ENCODE data around the gene HIC1.

The HIC1 gene

GRCh38 chr17:2025220-2025621 is 29.7 kb upstream of the HIC1 start, which contains the start of gene RTN4RL1:
Gene RTN4RL1, minus strand, starts transcription at chr17:2025334. Its CDS starts 469 bp downstream, at chr17:2024865.
- peak in 2 of 3 donors; percentile 73 to 74 for DNase-seq
- POLR2A ChIA-PET: interaction anchor here (0.5 kb wide), 1 partner anchor 32 kb away, joined by 3 read pairs; no protein-coding TSS in a partner anchor
- Histone ChIP-seq H3K27me3 (replicated peaks in 2 of 5; ENCODE audit: control insufficient read depth in 4 of 5, insufficient read depth in 5 of 5, low read length in 4 of 5) (peaks cover 9 to 54% (median 18%) of the 10 kb centered on the region in 5 experiments), H3K36me3 (ENCODE audit: control insufficient read depth in 4 of 4, insufficient read depth in 4 of 4, low read length in 3 of 4) (no peaks in the 10 kb centered on the region), H3K4me1 (ENCODE audit: control extremely low read depth in 1 of 4, control insufficient read depth in 4 of 4, insufficient read depth in 4 of 4, low read length in 3 of 4) (peaks cover 0 to 57% (median 53%) of the 10 kb centered on the region in 4 experiments), H3K4me3 (ENCODE audit: control insufficient read depth in 1 of 7, extremely low read depth in 1 of 7, insufficient read depth in 4 of 7, low read depth in 2 of 7, low read length in 6 of 7) (peak within 1 kb of the TSS; percentile 24 to 75 (median 54)), H3K27ac (ENCODE audit: insufficient read depth in 1 of 2, low read depth in 1 of 2, low read length in 2 of 2, poor library complexity in 1 of 2, severe bottlenecking in 2 of 2) (no peak within 1 kb of the TSS), H3K9me3 (ENCODE audit: control extremely low read depth in 1 of 5, control insufficient read depth in 4 of 5, insufficient read depth in 2 of 5, low read depth in 1 of 5, low read length in 4 of 5) (no peaks in the 10 kb centered on the region)
- CTCF ChIA-PET: interaction anchor here (0.9 to 5.5 kb wide), 6 partner anchors 14 to 144 kb away, joined by 3 to 25 read pairs (median 4); no protein-coding TSS in a partner anchor
- WGBS (ENCODE audit: insufficient coverage): 0% methylated on average over 36 of the region's 47 CpGs

GRCh38 chr17:2025622-2026309 is 29.1 kb upstream of the HIC1 start:
- Histone ChIP-seq H3K27ac (ENCODE audit: insufficient read depth in 1 of 2, low read depth in 1 of 2, low read length in 2 of 2, poor library complexity in 1 of 2, severe bottlenecking in 2 of 2) (no peak overlapping the region), H3K4me3 (ENCODE audit: control insufficient read depth in 1 of 7, extremely low read depth in 1 of 7, insufficient read depth in 4 of 7, low read depth in 2 of 7, low read length in 6 of 7) (peak overlapping the region; percentile 11 to 75 (median 54)), H3K27me3 (replicated peaks in 2 of 5; ENCODE audit: control insufficient read depth in 4 of 5, insufficient read depth in 5 of 5, low read length in 4 of 5) (peaks cover 9 to 54% (median 18%) of the 10 kb centered on the region in 5 experiments), H3K36me3 (ENCODE audit: control insufficient read depth in 4 of 4, insufficient read depth in 4 of 4, low read length in 3 of 4) (no peaks in the 10 kb centered on the region), H3K9me3 (ENCODE audit: control extremely low read depth in 1 of 5, control insufficient read depth in 4 of 5, insufficient read depth in 2 of 5, low read depth in 1 of 5, low read length in 4 of 5) (no peaks in the 10 kb centered on the region), H3K4me1 (ENCODE audit: control extremely low read depth in 1 of 4, control insufficient read depth in 4 of 4, insufficient read depth in 4 of 4, low read length in 3 of 4) (peaks cover under 1 to 54% (median 49%) of the 10 kb centered on the region in 4 experiments)
- CTCF ChIA-PET: interaction anchor here (0.6 to 5.5 kb wide), 7 partner anchors 15 to 146 kb away, joined by 3 to 25 read pairs (median 3); no protein-coding TSS in a partner anchor
- POLR2A ChIA-PET: no interaction called here
- WGBS (ENCODE audit: insufficient coverage): under 1% methylated on average over 43 of the region's 55 CpGs
- DNase-seq: peak; percentile 58 to 59 (median 59)

DNA sequence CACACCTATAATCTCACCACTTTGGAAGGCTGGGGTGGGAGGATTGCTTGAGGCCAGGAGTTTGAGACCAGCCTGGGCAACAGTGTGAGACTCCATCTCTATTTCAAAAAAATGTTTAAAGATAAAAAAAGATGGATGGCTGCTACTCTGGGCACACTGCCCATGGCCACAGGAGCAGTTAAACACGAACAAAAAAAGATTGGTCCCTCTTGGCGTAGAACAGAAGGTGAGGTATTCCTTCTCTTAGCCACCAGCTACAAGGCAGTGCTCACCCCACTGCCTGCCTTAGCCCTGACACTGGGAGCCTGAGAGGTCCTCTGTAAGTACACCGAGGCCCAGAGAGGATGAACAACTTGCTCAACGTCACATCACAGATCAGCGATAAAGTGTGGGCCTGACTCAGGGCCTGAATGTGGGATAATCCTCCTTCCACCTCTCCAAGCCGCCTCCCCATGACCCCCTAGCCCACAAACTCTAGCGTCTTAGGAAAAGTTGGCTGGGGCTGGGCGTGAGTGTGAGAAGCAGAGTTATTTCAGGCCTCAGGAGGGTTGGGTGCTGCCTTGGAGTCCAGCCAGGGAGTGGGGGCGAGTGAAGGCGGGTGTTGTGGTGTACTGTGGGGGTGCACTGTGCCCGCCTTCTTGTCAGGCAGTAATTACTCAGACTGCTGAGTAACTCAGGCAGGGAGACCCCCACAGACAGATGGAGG is 27.2 kb upstream of the HIC1 start:
- H3K4me1 ChIP-seq (ENCODE audit: control extremely low read depth in 1 of 4, control insufficient read depth in 4 of 4, insufficient read depth in 4 of 4, low read length in 3 of 4): peaks cover 4 to 52% (median 42%) of the 10 kb centered on the region in 4 experiments
- no peaks in the 10 kb centered on the region for H3K36me3 ChIP-seq (ENCODE audit: control insufficient read depth in 4 of 4, insufficient read depth in 4 of 4, low read length in 3 of 4)
- H3K27me3 ChIP-seq (replicated peaks in 2 of 5; ENCODE audit: control insufficient read depth in 4 of 5, insufficient read depth in 5 of 5, low read length in 4 of 5): peaks cover 9 to 54% (median 18%) of the 10 kb centered on the region in 5 experiments
- no peaks in the 10 kb centered on the region for H3K9me3 ChIP-seq (ENCODE audit: control extremely low read depth in 1 of 5, control insufficient read depth in 4 of 5, insufficient read depth in 2 of 5, low read depth in 1 of 5, low read length in 4 of 5)
- CTCF ChIA-PET: interaction anchor here (1.3 to 5.5 kb wide), 4 partner anchors 10 to 146 kb away, joined by 3 to 25 read pairs (median 11); no protein-coding TSS in a partner anchor
- peak in 1 of 3 donors; percentile 42 for DNase-seq
- H3K27ac ChIP-seq (ENCODE audit: insufficient read depth in 1 of 2, low read depth in 1 of 2, low read length in 2 of 2, poor library complexity in 1 of 2, severe bottlenecking in 2 of 2): no peak overlapping the region
- POLR2A ChIA-PET: interaction anchor here (0.5 to 0.6 kb wide), 2 partner anchors 43 to 208 kb away, joined by 3 to 4 read pairs; no protein-coding TSS in a partner anchor
- 78% methylated on average over 7 of the region's 11 CpGs for WGBS (ENCODE audit: insufficient coverage)
- H3K4me3 ChIP-seq (ENCODE audit: control insufficient read depth in 1 of 7, extremely low read depth in 1 of 7, insufficient read depth in 4 of 7, low read depth in 2 of 7, low read length in 6 of 7): no peak overlapping the region

GRCh38 chr17:2028234-2028614 is 26.7 kb upstream of the HIC1 start:
- H3K27ac ChIP-seq (ENCODE audit: insufficient read depth in 1 of 2, low read depth in 1 of 2, low read length in 2 of 2, poor library complexity in 1 of 2, severe bottlenecking in 2 of 2): no peak overlapping the region
- no peak for DNase-seq

DNA sequence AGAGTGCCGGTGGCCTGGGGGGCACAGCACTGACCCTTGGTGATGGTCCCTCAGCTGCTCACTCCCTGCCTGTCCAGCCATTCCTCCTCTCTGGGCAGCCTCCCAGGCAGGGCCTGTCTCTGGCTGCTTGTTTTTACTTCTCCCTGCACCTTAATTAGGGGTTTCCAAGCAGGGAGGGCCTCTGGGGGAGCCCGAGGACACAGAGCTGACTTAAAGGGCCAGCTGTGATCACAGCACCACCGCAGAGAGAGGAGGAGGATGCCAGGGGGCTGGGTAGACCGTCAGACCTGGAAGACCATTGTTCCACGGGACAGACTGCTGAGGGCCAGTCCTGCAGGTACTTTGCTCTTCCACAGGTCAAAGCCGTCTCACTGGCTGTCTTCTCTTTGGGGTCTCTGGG is 26.2 kb upstream of the HIC1 start:
- peaks cover 4 to 43% (median 33%) of the 10 kb centered on the region in 4 experiments for H3K4me1 ChIP-seq (ENCODE audit: control extremely low read depth in 1 of 4, control insufficient read depth in 4 of 4, insufficient read depth in 4 of 4, low read length in 3 of 4)
- 63% methylated on average over 6 of the region's 6 CpGs for WGBS (ENCODE audit: insufficient coverage)
- no peak overlapping the region for H3K4me3 ChIP-seq (ENCODE audit: control insufficient read depth in 1 of 7, extremely low read depth in 1 of 7, insufficient read depth in 4 of 7, low read depth in 2 of 7, low read length in 6 of 7)
- no peaks in the 10 kb centered on the region for H3K9me3 ChIP-seq (ENCODE audit: control extremely low read depth in 1 of 5, control insufficient read depth in 4 of 5, insufficient read depth in 2 of 5, low read depth in 1 of 5, low read length in 4 of 5)
- H3K27me3 ChIP-seq (replicated peaks in 2 of 5; ENCODE audit: control insufficient read depth in 4 of 5, insufficient read depth in 5 of 5, low read length in 4 of 5): peaks cover 9 to 54% (median 18%) of the 10 kb centered on the region in 5 experiments
- peak in 1 of 3 donors; percentile 40 for DNase-seq
- peaks cover 0 to 5% (median 5%) of the 10 kb centered on the region in 4 experiments for H3K36me3 ChIP-seq (ENCODE audit: control insufficient read depth in 4 of 4, insufficient read depth in 4 of 4, low read length in 3 of 4)
- H3K27ac ChIP-seq (ENCODE audit: insufficient read depth in 1 of 2, low read depth in 1 of 2, low read length in 2 of 2, poor library complexity in 1 of 2, severe bottlenecking in 2 of 2): no peak overlapping the region
- ChIA-PET CTCF (interaction anchor here (1.3 to 5.5 kb wide), 5 partner anchors 9 to 147 kb away, joined by 3 to 25 read pairs (median 10); no protein-coding TSS in a partner anchor), POLR2A (interaction anchor here (0.5 kb wide), 1 partner anchor 44 kb away, joined by 3 read pairs; no protein-coding TSS in a partner anchor)

More at GRCh38 chr17:2028234-2028614, 26.7 kb upstream of the HIC1 start:
- Histone ChIP-seq H3K9me3 (ENCODE audit: control extremely low read depth in 1 of 5, control insufficient read depth in 4 of 5, insufficient read depth in 2 of 5, low read depth in 1 of 5, low read length in 4 of 5) (no peaks in the 10 kb centered on the region), H3K4me1 (ENCODE audit: control extremely low read depth in 1 of 4, control insufficient read depth in 4 of 4, insufficient read depth in 4 of 4, low read length in 3 of 4) (peaks cover 4 to 47% (median 36%) of the 10 kb centered on the region in 4 experiments), H3K4me3 (ENCODE audit: control insufficient read depth in 1 of 7, extremely low read depth in 1 of 7, insufficient read depth in 4 of 7, low read depth in 2 of 7, low read length in 6 of 7) (no peak overlapping the region), H3K27me3 (replicated peaks in 2 of 5; ENCODE audit: control insufficient read depth in 4 of 5, insufficient read depth in 5 of 5, low read length in 4 of 5) (peaks cover 9 to 54% (median 18%) of the 10 kb centered on the region in 5 experiments), H3K36me3 (ENCODE audit: control insufficient read depth in 4 of 4, insufficient read depth in 4 of 4, low read length in 3 of 4) (peaks cover 0 to under 1% (median 0%) of the 10 kb centered on the region in 4 experiments)
- ChIA-PET CTCF (interaction anchor here (1.3 to 5.5 kb wide), 4 partner anchors 10 to 147 kb away, joined by 3 to 25 read pairs (median 11); no protein-coding TSS in a partner anchor), POLR2A (interaction anchor here (0.5 kb wide), 1 partner anchor 43 kb away, joined by 3 read pairs; no protein-coding TSS in a partner anchor)
- WGBS (ENCODE audit: insufficient coverage): 93% methylated on average over 4 of the region's 5 CpGs

- Histone ChIP-seq H3K36me3 (ENCODE audit: control insufficient read depth in 4 of 4, insufficient read depth in 4 of 4, low read length in 3 of 4) (peaks cover 0 to 12% (median 9%) of the 10 kb centered on the region in 4 experiments), H3K4me3 (ENCODE audit: control insufficient read depth in 1 of 7, extremely low read depth in 1 of 7, insufficient read depth in 4 of 7, low read depth in 2 of 7, low read length in 6 of 7) (peak within 1 kb of the TSS; percentile 76 to 100 (median 88)), H3K27me3 (replicated peaks in 2 of 5; ENCODE audit: control insufficient read depth in 4 of 5, insufficient read depth in 5 of 5, low read length in 4 of 5) (peaks cover 7 to 40% (median 12%) of the 10 kb centered on the region in 5 experiments), H3K4me1 (ENCODE audit: control extremely low read depth in 1 of 4, control insufficient read depth in 4 of 4, insufficient read depth in 4 of 4, low read length in 3 of 4) (peaks cover 4 to 29% (median 19%) of the 10 kb centered on the region in 4 experiments), H3K9me3 (ENCODE audit: control extremely low read depth in 1 of 5, control insufficient read depth in 4 of 5, insufficient read depth in 2 of 5, low read depth in 1 of 5, low read length in 4 of 5) (no peaks in the 10 kb centered on the region), H3K27ac (ENCODE audit: insufficient read depth in 1 of 2, low read depth in 1 of 2, low read length in 2 of 2, poor library complexity in 1 of 2, severe bottlenecking in 2 of 2) (peak within 1 kb of the TSS; percentile 64 to 76)
- POLR2A ChIA-PET: no interaction called here
- 2% methylated on average over 56 of the region's 59 CpGs for WGBS (ENCODE audit: insufficient coverage)
- peak; percentile 86 to 89 (median 88) for DNase-seq
- CTCF ChIA-PET: interaction anchor here (0.8 to 1.5 kb wide), 3 partner anchors 10 to 146 kb away, joined by 3 to 5 read pairs (median 3); no protein-coding TSS in a partner anchor
Measured at GRCh38 chr17:2029911-2030778, 24.8 kb upstream of the HIC1 start, which contains the start of gene DPH1. Gene DPH1, plus strand, starts transcription at chr17:2030153. Its CDS starts 17 bp downstream, at chr17:2030170.
